Activated effector memory CD4-positive, alpha-beta T cell treated with anti-CD3 and anti-CD28 coated beads, Interleukin-2, amount 50 U/mL, for 16 hours (primary cell): ENCODE measurements around the gene CEBPB.
"Not testable (repeated sequence)": the region's sequence is repeated elsewhere in the genome, so short reads cannot be mapped to it uniquely, and the experiment has no call there.

Source experiments
- DNase-seq: peaks from one replicate; pipeline ENCODE4 v3.0.0-alpha.2; 2020

CEBPB gene

DNA sequence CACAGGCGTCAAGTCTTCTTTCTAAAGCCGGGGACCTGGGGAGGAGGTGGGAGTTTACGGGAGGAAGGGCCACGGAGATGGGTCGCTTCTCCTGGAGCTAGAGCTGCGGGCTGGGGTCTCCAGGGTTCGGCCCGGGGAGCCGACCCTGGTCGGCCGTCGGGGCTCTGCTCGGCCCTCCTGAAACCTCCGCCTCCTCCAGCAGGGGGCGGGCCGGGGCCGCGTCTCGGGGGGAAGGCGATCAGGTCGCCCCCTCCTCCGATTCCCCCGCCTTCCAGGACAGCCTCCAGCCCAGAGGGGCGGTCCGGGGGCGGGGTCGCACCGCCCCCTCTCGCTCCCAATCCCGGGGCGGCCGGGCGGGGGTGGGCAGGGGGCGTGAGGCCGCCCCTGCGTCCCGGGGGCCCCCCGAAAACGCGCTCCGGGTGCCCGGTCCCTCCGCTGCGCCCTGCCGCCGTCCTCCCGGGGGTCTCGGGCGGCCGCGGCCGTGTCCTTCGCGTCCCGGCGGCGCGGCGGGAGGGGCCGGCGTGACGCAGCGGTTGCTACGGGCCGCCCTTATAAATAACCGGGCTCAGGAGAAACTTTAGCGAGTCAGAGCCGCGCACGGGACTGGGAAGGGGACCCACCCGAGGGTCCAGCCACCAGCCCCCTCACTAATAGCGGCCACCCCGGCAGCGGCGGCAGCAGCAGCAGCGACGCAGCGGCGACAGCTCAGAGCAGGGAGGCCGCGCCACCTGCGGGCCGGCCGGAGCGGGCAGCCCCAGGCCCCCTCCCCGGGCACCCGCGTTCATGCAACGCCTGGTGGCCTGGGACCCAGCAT, at the start of gene CEBPB:
Gene CEBPB, plus strand, starts transcription at position 580 of the 814 bp plus-strand sequence. Its CDS starts 204 bp downstream, at position 784.
- peak; percentile 92 for DNase-seq

- no peak for DNase-seq
Measured at GRCh38 chr20:50141018-50141675, 49.5 kb upstream of the CEBPB start.

GRCh38 chr20:50141811-50142561, 48.6 kb upstream of the CEBPB start:
- DNase-seq, result no peak

GRCh38 chr20:50142812-50143211, 47.8 kb upstream of the CEBPB start:
- no peak for DNase-seq

DNA sequence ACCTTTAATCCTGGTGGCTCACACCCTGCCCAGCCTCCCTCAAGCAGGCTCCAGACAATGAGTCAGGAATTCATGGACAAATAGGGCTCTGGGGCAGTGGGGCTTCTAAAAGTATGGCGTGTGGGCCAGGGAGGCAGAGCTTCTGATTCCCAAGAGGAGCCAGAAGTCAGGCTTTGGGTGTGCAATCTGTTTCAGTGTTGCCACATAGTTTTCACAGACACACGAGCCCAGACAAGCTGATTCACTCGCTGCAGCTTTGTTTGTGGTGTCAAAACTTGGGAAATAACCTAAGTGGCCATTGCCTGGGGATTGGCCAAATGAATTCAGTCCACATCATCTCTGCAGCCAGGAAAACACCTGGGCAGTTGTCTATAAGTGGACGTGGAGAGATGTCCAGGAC, 46.3 kb upstream of the CEBPB start:
- DNase-seq, result no peak

- DNase-seq, result no peak
Measured at GRCh38 chr20:50145566-50145965, 45.1 kb upstream of the CEBPB start.

DNA sequence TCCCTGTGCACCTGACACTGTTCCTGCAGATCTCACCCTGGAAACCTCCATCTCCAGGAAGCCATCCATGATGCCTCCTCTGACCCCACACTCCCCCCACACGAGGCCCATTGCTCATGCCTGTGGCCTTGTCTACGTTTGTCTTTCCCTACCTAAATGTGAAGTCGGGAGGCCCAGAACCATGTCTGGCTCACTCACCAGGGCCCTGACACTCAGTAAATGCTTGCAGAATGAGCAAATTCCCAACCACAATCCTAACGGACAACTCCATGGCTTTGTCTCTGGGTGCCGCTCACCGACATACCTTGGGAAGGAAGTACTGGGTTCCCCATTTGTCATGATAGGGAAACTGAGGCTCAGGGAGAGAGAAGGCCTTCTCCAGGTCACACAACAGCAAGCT, 44.4 kb upstream of the CEBPB start:
- DNase-seq, result no peak

DNA sequence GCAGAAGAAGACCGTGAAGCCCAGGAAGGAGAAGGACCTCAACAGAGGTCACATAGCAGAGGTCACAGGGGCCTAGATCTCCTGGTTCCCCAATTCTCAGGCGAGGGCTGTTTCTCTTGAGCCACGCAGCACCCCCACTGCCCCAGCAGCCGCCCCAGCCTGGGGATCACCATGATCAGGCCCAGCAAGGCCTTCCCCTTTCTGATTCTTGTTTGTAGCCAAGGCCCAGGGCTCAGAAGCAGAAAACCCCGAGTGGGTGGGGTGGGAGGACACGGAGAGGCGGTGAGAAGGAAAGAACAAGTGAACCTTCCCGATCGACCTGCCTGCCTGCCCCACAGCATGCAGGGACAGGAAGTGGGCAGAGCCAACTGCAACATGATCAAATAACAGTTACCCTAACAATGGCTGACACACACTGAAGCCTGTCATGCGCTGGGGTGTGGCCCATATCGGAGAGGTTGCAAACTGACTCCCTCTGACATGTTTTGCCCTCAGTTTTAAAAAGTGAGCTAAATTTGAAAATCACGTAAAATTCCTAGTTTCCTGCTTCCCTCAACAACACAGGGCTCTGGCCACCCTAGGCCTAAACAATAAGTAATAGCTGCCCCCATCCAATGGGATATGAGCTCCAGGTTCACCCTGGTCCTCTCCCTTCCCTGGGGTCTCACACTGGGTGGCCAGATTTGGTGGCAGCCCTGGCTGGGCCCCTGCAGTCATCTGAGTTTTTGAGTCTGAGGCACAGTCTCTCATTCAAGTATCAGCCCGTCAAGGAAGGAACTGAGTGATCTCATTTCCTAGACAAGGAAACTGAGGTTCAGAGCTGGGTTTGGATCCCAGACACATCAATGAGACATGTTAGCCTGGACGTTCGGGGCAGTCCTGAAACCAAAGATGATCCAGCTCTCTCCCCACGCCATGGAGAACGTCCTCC, 43.6 kb upstream of the CEBPB start:
- DNase-seq, result peak; percentile 91

DNA sequence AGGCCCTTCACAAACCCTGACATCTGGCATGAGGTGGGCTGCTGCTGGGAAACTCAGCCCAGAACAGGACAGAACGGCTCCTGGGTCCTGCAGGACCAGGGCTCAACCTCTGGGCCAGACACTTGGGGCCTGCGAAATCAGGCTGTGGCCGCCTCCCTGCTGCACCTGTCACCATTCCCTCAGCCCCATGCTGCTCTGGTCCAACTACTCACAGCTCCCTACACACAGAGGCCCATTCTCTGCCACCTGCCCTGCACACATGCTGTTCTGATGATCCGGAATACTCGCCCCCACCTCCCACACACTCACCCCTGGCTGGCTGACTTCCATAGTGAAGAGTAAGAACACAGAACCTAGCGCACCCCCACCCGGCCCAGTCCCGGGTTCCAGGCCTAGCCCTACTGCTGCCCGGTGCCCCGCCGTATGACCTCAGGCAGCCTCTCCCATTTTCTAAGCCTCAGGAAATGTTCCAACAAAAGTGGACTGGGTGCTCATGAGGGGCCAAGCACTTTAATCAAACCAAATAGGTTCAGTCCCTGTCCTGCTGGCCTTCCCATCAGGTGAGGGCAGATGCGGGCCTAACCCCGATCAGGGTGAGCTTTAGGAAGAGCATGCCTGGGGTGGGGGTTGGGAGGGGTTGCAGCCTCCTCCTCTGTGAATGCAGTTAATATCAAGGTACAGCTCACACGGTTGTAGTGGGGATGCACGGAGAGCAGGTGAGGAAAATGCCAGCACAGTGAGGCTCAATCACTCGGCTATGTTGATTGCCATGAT, 41.0 kb upstream of the CEBPB start:
- DNase-seq, result no peak

DNA sequence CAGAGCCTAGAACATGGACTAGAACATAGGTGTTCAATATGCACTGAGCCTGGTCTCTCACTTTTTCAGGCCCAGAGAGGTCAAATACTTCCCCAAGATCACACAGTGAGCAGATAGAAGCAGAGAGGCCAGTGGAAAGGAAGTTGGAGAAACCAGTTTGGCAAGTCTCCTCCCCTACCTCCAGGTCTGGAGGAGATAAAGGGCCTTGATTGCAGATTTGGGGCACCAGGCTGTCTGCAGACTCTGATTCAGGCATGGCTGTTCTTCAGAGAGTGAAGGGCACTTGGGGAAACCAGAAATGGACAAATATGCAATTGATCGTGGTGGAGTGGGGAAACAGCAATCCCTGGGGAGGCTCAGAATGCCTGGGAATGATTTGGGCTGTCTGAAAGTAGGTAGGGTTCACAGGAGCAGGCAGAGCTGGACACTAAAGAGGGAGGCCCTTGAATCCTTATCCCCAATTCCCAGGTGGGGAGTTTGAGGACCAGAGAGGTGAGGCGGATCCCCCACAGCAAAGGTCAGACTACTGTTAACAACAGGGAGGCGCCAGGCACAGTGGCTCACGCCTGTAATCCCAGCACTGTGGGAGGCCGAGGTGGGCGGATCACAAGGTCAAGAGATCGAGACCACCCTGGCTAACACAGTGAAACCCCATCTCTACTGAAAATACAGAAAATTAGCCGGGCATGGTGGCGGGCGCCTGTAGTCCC, 39.4 kb upstream of the CEBPB start:
- no peak for DNase-seq

GRCh38 chr20:50152394-50153152, 38.1 kb upstream of the CEBPB start:
- DNase-seq, result no peak

DNA sequence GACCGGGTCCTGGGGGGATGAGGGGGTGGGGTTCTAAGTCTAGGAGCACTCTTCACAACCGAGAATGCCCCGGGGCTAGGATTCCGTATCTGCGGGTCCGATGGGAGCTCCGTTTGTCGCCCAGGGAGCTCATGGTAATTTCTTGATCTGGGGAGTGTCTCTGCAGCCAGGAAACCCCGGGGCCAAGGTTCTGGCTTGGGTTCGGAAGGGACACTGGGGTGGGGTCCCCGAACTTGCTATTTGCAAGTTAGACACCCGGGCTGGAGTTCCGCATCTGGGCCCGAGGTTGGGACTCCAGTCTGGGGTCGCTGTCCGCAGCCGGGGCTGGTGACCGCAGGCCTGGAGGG, 37.5 kb upstream of the CEBPB start:
- no peak for DNase-seq

DNA sequence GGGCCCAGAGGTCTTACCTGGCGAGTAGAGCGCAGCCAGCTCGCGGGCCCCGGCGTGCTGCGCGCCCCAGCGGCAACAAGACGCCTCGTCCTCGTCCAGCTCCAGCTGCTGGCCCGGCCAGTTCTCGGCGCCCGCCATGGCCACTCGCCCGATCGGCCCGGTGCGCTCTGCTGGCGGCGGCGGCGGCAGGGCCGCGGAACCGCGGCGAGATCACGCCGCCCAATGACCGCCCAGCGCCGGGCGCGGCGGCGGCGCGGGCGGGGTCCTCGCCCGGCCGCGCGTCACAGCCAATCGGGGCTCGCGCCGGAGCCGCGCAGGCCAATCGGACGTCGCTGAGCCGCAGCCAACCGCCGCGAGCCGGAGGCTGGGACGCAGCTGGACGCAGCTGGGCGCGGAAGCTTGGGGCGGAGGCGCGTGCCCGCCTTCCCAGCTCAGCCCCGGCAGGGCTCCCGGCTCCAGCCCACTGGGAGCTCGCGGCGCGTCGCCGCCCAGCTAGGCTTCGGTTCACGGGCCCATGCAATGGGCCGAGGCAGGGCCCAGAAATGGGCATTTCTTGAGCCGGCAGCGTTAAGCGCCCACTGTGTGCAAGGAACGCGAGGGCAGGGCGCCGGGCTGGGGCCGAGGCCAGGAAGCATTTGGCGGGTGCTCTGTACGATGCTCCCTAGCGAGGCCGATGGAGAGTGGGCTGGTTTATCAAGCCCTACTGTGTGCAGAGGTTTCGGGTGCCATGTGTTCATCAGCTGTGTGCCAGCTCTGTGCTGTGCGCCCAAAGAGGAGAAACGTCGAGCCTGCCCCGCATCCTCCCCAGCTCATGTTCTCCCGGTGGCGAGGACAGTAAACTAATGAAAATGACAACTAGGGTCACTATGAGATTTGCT, 36.9 kb upstream of the CEBPB start, which contains the start of gene PEDS1:
Gene PEDS1, minus strand, starts transcription at position 224 of the 878 bp plus-strand sequence. Its CDS starts 86 bp downstream, at position 138.
- peak; percentile 94 for DNase-seq

DNA sequence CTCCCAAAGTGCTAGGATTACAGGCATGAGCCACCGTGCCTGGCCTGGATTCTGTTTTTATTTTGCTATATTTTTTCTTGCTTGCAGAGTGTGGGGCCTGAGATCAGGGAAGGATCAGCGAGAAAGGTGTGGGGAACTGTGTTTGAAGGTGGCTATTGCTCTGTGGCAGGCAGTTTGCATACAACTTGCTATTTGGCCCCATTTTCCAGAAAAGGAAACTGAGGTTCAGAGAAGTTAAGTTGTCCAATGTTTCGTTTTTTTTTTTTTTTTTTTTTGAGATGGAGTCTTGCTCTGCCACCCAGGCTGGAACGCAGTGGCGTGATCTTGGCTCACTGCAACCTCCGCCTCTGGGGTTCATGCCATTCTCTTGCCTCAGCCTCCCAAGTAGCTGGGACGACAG, 29.1 kb upstream of the CEBPB start:
- not testable (repeated sequence) for DNase-seq

DNA sequence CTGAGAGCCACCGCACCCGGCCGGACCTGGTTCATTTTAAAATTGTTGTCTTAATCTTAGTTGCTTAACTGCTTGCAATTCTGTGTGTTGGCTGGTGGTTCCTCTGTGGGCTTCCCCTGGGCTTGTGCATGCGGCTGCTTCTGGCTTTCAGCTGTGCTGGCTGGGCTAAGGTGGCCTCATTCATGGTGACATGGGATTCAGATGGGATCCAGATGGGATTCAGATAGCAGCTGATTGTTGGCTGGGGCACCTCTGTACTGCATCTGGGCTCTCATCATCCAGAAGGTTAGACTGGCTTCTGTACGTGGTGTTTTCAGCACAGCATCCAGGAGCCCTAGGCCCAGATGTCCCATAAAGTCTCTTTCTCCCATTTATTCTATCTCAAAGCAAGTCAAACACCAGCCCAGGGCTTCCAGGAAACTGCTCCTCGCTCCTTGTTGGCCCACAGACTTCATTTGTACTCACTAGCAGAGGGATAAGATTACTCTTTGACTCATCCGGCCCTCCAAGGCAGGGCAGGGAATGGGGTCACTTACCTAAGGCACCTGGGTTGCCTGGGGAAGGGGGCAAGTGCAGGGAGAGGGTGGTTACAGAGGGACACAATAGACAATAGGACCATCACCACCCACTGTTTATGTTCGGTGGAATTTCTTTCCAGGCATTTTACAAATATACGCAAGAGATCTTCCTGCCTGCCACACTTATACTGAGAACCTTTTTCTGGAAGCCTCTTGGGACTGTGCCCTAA, 26.9 kb upstream of the CEBPB start:
- no peak for DNase-seq

DNA sequence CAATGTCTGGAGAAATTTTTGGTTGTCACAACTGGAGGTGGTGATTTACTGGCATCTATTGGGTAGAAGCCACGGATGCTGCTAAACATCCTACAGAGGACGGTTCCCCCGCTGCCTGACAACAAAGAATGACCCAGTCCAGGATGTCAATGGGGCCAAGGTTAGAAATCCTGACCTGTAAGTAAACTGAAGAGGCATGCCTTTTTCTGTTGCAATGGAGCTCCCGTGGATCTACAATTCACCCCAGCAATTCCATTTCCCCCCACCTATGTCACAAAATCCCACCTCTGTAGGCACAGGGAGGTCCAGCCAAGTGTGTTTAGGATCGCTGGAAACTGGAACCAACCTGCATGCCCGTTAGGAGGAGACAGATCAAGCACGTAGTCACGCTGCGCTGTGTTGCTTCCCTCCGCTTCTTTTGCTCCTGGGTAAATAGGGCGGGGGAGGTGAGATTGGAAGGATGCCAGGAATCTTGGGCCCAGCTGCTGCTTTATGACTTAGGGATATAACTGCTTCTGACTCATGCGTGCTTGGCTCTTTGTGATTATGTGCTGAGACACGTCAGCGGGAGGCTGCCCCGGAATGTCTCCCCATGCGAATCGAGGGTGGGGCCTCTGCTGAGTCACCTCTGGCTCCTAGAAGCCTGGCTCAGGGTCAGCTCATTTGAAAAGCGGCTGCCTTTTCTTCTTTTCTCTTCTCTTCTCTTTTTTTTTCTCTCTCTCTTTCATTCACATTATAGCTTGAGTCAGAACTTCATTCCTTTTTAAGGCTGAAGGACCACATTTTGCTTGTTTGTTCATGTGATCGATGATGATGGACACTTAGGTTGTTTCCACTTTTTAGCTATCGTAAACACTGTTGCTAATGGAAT, 24.7 kb upstream of the CEBPB start:
- peak; percentile 93 for DNase-seq

DNA sequence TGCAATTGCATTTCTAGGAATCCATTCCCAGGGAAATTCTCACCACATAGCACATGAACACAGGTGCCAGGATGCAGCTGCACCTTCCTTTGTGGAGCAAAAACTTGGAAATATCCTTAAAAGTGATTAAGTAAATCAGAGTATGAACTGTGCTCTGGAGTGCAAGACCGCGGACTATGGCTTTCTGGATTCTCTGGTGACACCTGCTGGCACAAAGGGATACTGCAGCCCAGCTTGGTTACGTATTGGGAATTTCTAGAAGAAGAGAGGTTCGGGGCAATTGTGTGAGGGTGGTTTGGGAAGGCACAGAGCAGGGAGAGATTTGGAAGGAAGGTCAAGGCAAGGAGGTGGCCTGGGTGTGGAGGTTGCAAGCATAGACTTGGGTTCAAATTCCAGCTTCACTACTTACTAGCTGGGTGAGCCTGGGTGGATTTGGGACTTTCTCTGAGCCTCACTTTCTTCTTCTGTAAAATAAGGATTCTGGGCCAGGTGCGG, 21.3 kb upstream of the CEBPB start:
- peak; percentile 93 for DNase-seq
